Esophagus (tissue), 2 donors: ENCODE measurements around the gene ORMDL3. TPM values are rescaled to one million over a fixed set of nuclear protein-coding genes. Genes with fewer than 3 reads are reported as not detected.
A peak's percentile ranks its signal among the peaks of the same experiment; 100 is the strongest.

Experiments
- H3K27ac ChIP-seq, 2 donors: one replicate each; pipeline ENCODE4 v1.5.1; 2013; ENCODE audit warnings: low read depth in 2 of 2, mild to moderate bottlenecking in 2 of 2, inconsistent platforms in 1 of 2, low read length in 1 of 2, moderate library complexity in 1 of 2
- H3K27me3 ChIP-seq, 2 donors: one replicate each; pipeline ENCODE4 v1.6.1; 2013; ENCODE audit warnings: low read length in 2 of 2, control low read depth in 1 of 2, mild to moderate bottlenecking in 1 of 2; ENCODE audit not compliant: insufficient read depth in 2 of 2, control insufficient read depth in 1 of 2
- H3K36me3 ChIP-seq, 2 donors: one replicate each; pipeline ENCODE4 v1.6.1; 2013; ENCODE audit warnings: low read length in 1 of 2; ENCODE audit not compliant: control insufficient read depth in 2 of 2, insufficient read depth in 2 of 2
- H3K4me1 ChIP-seq, 2 donors: one replicate each; pipeline ENCODE4 v1.6.1; 2013; ENCODE audit warnings: low read length in 1 of 2; ENCODE audit not compliant: control insufficient read depth in 2 of 2, insufficient read depth in 2 of 2
- H3K4me3 ChIP-seq, 2 donors: one replicate each; pipeline ENCODE4 v1.5.1; 2013; ENCODE audit warnings: low read length in 2 of 2, mild to moderate bottlenecking in 2 of 2, low read depth in 1 of 2, moderate library complexity in 1 of 2
- H3K9me3 ChIP-seq, 2 donors: one replicate each; pipeline ENCODE4 v1.6.1; 2013; ENCODE audit warnings: mild to moderate bottlenecking in 2 of 2, low read depth in 1 of 2, low read length in 1 of 2, moderate library complexity in 1 of 2; ENCODE audit not compliant: control insufficient read depth in 2 of 2, insufficient read depth in 1 of 2
- WGBS, 2 donors: extraction: QIAGEN DNeasy Blood & Tissue Kit; methylation state at CpG; one replicate each; pipeline ENCODE4 v1.1.7; 2013; 5-methylcytosine and 5-hydroxymethylcytosine counted together
- polyA plus RNA-seq, 2 donors: library from polyadenylated mRNA; stranded (reverse); fragments of 200-250 nt; gene quantifications; one replicate each; pipeline ENCODE4 v1.2.3, GENCODE V29; 2013
- donor health status: healthy with polysubstance abuse.
- donor health status: Bipolar disorder and iron deficiency.

Gene ORMDL3
- polyA plus RNA-seq, 2 donors, result 21.8 to 23.0 TPM

DNA sequence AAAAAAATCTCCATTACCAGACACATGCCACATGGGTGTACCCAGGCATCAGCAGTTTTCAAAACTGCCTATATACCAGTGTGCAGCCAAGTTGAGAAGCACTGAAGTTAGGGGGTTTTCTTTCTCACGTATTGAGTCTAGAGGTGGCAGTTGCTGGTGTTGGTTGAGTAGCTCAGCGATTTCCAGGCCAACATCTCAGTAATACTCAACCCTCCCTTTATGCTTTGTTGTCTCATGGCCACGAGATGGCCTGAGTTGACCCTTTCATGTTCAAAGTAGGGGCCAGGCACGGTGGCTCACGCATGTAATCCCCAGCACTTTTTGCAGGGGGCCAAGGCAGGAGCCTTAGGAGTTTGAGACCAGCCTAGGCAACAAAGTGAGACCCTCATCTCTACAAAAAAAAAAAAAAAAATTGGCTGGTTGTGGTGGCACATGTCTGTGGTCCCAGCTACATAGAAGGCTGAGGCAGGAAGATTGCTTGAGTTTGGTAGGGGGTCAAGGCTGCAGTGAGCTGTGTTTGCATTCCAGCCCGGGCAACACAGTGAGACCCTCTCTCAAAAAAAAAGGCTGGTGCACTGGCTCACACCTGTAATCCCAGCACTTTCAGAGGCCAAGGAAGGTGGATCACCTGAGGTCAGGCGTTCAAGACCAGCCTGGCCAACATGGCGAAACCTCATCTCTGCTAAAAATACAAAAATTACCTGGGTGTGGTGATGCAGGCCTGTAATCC, 10.9 kb upstream of the ORMDL3 start:
- Histone ChIP-seq H3K9me3 (no peaks in the 10 kb centered on the region), H3K4me1 (no peaks in the 10 kb centered on the region), H3K27ac (no peak overlapping the region), H3K4me3 (no peak overlapping the region), H3K36me3 (no peaks in the 10 kb centered on the region), H3K27me3 (no peaks in the 10 kb centered on the region)
- 71 to 75% methylated on average over 8 of the region's 8 CpGs for WGBS, 2 donors

DNA sequence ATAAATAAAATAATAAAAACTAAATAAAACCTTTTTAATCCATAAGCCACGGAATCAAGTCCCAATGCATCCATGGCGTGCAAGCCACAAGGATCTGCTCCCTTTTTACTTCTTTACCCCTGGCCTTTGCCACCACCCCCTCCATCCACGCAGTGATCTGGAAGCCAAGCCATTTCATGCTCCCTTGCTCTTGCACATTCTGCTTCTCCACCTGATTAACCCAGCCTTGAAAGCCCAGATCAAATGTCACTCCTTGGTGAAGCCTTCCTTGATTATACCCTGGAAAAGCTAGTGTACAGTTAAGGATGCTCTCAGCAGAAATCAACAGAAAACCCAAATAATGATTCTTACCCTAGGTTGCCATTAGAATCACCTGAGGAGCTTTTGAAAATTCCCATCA, 10.0 kb upstream of the ORMDL3 start:
- H3K4me1 ChIP-seq, result no peaks in the 10 kb centered on the region
- WGBS, 2 donors, result 93 to 95% methylated on average over 3 of the region's 3 CpGs
- H3K36me3 ChIP-seq, result no peaks in the 10 kb centered on the region
- no peaks in the 10 kb centered on the region for H3K27me3 ChIP-seq
- H3K27ac ChIP-seq, result no peak overlapping the region
- no peaks in the 10 kb centered on the region for H3K9me3 ChIP-seq
- H3K4me3 ChIP-seq, result no peak overlapping the region

DNA sequence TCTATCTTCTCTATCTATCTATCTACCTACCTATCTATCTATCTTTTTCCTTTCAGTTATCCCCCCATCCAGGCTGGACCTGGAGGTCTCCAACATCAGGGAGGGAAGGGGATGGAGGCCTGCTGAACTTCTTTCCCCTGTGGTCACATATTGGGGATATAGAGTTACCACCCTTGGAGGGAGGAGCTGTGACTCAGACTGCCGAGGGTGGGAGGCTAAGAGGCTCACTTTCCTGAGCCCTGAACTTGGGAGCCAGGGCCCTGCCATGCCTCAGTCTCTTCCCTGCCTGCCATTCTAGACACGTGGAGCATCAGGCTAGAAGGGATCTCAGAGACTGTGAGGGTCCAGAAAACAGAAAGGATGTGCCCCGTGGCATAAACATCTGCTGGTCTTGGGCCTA, 8.5 kb upstream of the ORMDL3 start:
- Histone ChIP-seq H3K27me3 (no peaks in the 10 kb centered on the region), H3K9me3 (no peaks in the 10 kb centered on the region), H3K4me1 (no peaks in the 10 kb centered on the region), H3K27ac (no peak overlapping the region), H3K4me3 (no peak overlapping the region), H3K36me3 (no peaks in the 10 kb centered on the region)
- 59 to 75% methylated on average over 3 of the region's 3 CpGs for WGBS, 2 donors

DNA sequence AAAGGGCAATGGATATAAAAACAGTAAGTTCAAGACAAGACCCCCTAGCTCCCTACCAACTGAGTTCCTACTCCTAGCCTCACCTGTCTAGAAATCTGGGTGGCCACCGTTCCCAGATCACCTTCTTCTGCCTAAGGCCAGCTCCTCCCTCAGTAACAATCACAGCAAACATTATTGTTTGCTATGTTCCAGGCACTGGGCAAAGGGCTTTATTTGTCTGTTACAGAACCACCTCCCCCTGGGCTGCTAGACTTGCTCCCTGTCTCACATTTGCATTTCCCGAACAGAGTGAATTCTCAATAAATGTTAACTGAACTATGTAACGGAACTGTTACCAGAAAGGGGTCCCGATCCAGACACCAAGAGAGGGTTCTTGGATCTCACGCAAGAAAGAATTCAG, 6.9 kb upstream of the ORMDL3 start:
- no peaks in the 10 kb centered on the region for H3K9me3 ChIP-seq
- WGBS, 2 donors, result 78 to 82% methylated on average over 5 of the region's 5 CpGs
- no peaks in the 10 kb centered on the region for H3K36me3 ChIP-seq
- H3K4me3 ChIP-seq, result no peak overlapping the region
- H3K27me3 ChIP-seq, result no peaks in the 10 kb centered on the region
- no peak overlapping the region for H3K27ac ChIP-seq
- H3K4me1 ChIP-seq, result no peaks in the 10 kb centered on the region

- Histone ChIP-seq H3K27me3 (no peaks in the 10 kb centered on the region), H3K27ac (no peak overlapping the region), H3K9me3 (no peaks in the 10 kb centered on the region), H3K4me1 (no peaks in the 10 kb centered on the region), H3K4me3 (no peak overlapping the region), H3K36me3 (no peaks in the 10 kb centered on the region)
- 89 to 93% methylated on average over 5 of the region's 5 CpGs for WGBS, 2 donors
Observed at GRCh38 chr17:39933912-39934311, 6.5 kb upstream of the ORMDL3 start.

DNA sequence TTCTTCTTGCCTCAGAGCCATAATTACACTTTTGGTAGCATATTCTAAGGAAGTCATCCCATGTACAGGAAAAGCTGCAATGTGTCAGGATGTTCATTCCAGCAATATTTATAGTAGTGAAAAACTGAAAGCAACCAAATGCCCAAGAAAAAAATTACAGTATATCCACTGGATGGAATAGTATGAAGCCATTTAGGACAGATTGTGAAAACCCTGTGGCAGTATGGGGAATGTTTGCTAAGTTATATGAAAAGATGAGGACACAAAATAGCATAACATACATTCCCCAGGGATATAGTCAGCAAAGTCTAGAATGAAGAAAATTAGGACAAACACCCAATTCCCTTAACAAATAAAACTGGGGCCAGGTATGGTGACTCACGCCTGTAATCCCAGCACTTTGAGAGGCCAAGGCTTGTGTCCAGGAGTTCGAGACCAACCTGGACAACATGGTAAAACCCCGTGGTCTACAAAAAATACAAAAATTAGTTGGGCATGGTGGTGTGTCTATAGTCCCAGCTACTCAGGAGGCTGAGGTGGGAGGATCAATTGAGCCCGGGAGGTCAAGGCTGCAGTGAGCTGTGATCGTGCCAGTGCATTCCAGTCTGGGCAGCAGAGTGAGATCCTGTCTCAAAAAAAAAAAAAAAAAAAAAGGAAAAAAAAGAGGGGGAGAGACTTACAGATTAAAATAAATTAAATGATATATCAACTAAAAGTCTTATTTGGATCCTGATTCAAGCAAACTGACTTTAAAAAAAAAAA, 2.4 kb upstream of the ORMDL3 start:
- Histone ChIP-seq H3K4me1 (peaks cover 0 to 16% of the 10 kb centered on the region in 2 donors), H3K36me3 (peaks cover 0 to 2% of the 10 kb centered on the region in 2 donors), H3K4me3 (no peak overlapping the region), H3K9me3 (no peaks in the 10 kb centered on the region), H3K27me3 (no peaks in the 10 kb centered on the region), H3K27ac (no peak overlapping the region)
- WGBS, 2 donors, result 87 to 89% methylated on average over 5 of the region's 5 CpGs

GRCh38 chr17:39928858-39929645, 1.7 kb upstream of the ORMDL3 start:
- H3K4me1 ChIP-seq, result peaks cover 3 to 16% of the 10 kb centered on the region in 2 donors

DNA sequence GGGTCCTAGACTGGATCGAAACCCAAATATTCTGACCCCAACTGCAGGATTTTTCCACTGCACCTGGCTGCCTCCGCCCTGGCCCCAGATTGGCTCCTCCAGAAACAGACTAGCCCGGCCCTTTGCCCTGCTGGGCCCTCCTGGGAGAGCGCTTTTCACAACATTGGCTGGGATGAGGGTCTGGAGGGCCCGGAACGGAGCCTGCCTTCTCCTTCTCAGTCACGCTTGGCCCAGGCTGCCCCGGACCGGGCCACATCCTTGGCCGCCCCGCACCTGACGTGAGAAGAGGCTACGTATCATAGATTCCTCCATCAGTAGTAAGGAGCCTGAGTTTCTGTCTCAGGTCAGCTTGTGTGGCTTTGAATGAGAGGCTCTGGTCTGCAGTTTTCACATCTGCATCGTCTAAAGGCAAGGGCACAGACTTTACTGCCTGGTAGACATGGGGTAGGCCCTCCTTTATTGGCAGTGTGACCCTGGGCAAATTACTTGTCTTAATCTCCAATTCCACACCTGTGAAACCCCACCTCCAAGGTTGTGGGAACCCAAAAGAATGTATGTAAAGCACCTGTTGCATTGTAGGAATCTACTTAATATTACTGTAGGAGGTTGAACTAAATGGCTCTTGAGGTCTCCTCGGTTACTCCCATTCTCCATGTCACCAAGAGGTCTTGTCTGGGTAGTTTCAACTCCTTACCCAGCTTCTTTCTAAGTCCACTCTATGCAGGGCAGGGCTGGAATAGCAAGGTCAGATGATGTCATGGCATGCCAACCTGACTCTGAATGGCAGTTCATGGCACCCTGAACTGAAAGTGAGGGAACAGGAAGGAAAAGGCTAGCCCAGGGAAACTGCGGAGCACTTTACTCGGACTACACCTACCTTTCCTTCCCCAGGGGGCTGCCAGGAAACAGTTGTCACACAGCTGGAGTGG, 792 bp upstream of the ORMDL3 start:
- Histone ChIP-seq H3K9me3 (no peaks in the 10 kb centered on the region), H3K27me3 (no peaks in the 10 kb centered on the region), H3K27ac (peak overlapping the region; percentile 80 to 83), H3K36me3 (peaks cover 0 to 9% of the 10 kb centered on the region in 2 donors), H3K4me1 (peaks cover 3 to 16% of the 10 kb centered on the region in 2 donors), H3K4me3 (peak overlapping the region; percentile 47 to 84)
- 26 to 29% methylated on average over 17 of the region's 17 CpGs for WGBS, 2 donors

More at GRCh38 chr17:39928858-39929645, 1.7 kb upstream of the ORMDL3 start:
- H3K27me3 ChIP-seq, result no peaks in the 10 kb centered on the region
- peaks cover 0 to 3% of the 10 kb centered on the region in 2 donors for H3K36me3 ChIP-seq
- no peak overlapping the region for H3K4me3 ChIP-seq
- H3K27ac ChIP-seq, result peak overlapping the region; percentile 61 to 80
- H3K9me3 ChIP-seq, result no peaks in the 10 kb centered on the region
- 41 to 46% methylated on average over 8 of the region's 8 CpGs for WGBS, 2 donors
